K562 (cell line): ENCODE data around the gene SCRN1. TPM values are rescaled to one million over a fixed set of nuclear protein-coding genes. Genes with fewer than 3 reads are reported as not detected.

Experiments
- EP300 ChIP-seq: IDR thresholded peaks from 2 replicates; pipeline ENCODE4 v1.6.1; 2012; ENCODE audit warnings: low read length, improper control_type of control experiment
- LCOR ChIP-seq: sonication (generic); formaldehyde crosslinking; IDR thresholded peaks from 2 replicates; pipeline ENCODE4 v1.8.0; 2022; ENCODE audit warnings: mild to moderate bottlenecking, missing genetic modification reagents
- MEF2A ChIP-seq: IDR thresholded peaks from 2 replicates; pipeline ENCODE4 v1.6.1; 2011; ENCODE audit warnings: low read depth, mild to moderate bottlenecking, low read length, moderate library complexity; ENCODE audit not compliant: control insufficient read depth
- NR0B1 ChIP-seq: fragments of 450-650 bp; IDR thresholded peaks from one replicate; pipeline ENCODE4 v1.6.1; 2018; ENCODE audit warnings: mild to moderate bottlenecking, moderate library complexity; ENCODE audit not compliant: partially characterized antibody
- PCBP2 ChIP-seq: fragments of 200-400 bp; formaldehyde crosslinking; IDR thresholded peaks from 2 replicates; pipeline ENCODE4 v1.6.1; 2018; ENCODE audit warnings: low read length, low read depth, mild to moderate bottlenecking, moderate library complexity; ENCODE audit not compliant: poor library complexity, severe bottlenecking
- RHOXF2B ChIP-seq: fragments of 250-450 bp; sonication (Bioruptor Pico); conservative IDR thresholded peaks from 2 replicates; pipeline ENCODE4 v1.5.1; 2021
- ZBTB5 ChIP-seq: fragments of 450-650 bp; IDR thresholded peaks from 2 replicates; pipeline ENCODE4 v1.6.1; 2017; ENCODE audit warnings: antibody characterized with exemption
- ZKSCAN1 ChIP-seq: fragments of 150-350 bp; IDR thresholded peaks from 2 replicates; pipeline ENCODE4 v1.6.1; 2016; ENCODE audit warnings: low read depth, low read length
- ZNF124 ChIP-seq: sonication (generic); formaldehyde crosslinking; IDR thresholded peaks from 2 replicates; pipeline ENCODE4 v1.8.1; 2022; ENCODE audit warnings: missing genetic modification reagents
- polyA plus RNA-seq, 8 experiments: library from polyadenylated mRNA; depleted of rRNA in 4 of 8; stranded (reverse) in 5 of 8; unstranded in 3 of 8; fragments of >200 nt; fragmentation: Nextera tagmentation in 2 of 8; fragmentation: Illumina TruSeq in 1 of 8; extraction: Ambion mirVana in 2 of 8; extraction: Trizol in 1 of 8; gene quantifications; 2 replicates each; pipeline versions ENCODE4 v1.2.1 to v1.2.3, GENCODE V29; 2011 to 2014; ENCODE audit warnings: inconsistent platforms in 1 of 8, missing spikeins in 1 of 8
- total RNA-seq, 7 experiments: library from RNA; depleted of rRNA in 6 of 7; stranded (reverse); fragments of >200 nt in 6 of 7; fragmentation: Illumina TruSeq in 2 of 7; extraction: Trizol in 2 of 7; gene quantifications; 2 replicates each; pipeline versions ENCODE4 v1.2.1 to v1.2.3, GENCODE V29; 2011 to 2021; ENCODE audit warnings: low replicate concordance in 1 of 7
- TF ChIP-seq, protein P1 (sequence below): fragments of 250-450 bp; sonication (Bioruptor Pico); IDR thresholded peaks from 2 replicates; pipeline ENCODE4 v1.4.0; 2020; ENCODE audit warnings: mild to moderate bottlenecking, moderate library complexity
- TF ChIP-seq, protein P2 (sequence below): IDR thresholded peaks from 3 replicates; pipeline ENCODE4 v1.6.1; 2011; ENCODE audit warnings: borderline replicate concordance, mild to moderate bottlenecking; ENCODE audit not compliant: insufficient read length, insufficient read depth
- TF ChIP-seq, protein P3 (sequence below): fragments of 450-650 bp; IDR thresholded peaks from 2 replicates; pipeline ENCODE4 v1.6.1; 2016
- TF ChIP-seq, protein P4 (sequence below): sonication (generic); formaldehyde crosslinking; IDR thresholded peaks from 2 replicates; pipeline ENCODE4 v1.8.0; 2022; ENCODE audit warnings: missing genetic modification reagents, mild to moderate bottlenecking, borderline replicate concordance

The SCRN1 gene
- total and polyA plus RNA-seq, 9 of the 15 experiments (the other 6 are each of a cell fraction or from before 2014, with no cell fraction given): 0.13 to 1.4 (median 0.20) TPM

- 0 out of 2 replicates have a peak, but pooled peaks have one; percentile 58 for TF ChIP-seq ZBTB5
- TF ChIP-seq, protein P1, sequence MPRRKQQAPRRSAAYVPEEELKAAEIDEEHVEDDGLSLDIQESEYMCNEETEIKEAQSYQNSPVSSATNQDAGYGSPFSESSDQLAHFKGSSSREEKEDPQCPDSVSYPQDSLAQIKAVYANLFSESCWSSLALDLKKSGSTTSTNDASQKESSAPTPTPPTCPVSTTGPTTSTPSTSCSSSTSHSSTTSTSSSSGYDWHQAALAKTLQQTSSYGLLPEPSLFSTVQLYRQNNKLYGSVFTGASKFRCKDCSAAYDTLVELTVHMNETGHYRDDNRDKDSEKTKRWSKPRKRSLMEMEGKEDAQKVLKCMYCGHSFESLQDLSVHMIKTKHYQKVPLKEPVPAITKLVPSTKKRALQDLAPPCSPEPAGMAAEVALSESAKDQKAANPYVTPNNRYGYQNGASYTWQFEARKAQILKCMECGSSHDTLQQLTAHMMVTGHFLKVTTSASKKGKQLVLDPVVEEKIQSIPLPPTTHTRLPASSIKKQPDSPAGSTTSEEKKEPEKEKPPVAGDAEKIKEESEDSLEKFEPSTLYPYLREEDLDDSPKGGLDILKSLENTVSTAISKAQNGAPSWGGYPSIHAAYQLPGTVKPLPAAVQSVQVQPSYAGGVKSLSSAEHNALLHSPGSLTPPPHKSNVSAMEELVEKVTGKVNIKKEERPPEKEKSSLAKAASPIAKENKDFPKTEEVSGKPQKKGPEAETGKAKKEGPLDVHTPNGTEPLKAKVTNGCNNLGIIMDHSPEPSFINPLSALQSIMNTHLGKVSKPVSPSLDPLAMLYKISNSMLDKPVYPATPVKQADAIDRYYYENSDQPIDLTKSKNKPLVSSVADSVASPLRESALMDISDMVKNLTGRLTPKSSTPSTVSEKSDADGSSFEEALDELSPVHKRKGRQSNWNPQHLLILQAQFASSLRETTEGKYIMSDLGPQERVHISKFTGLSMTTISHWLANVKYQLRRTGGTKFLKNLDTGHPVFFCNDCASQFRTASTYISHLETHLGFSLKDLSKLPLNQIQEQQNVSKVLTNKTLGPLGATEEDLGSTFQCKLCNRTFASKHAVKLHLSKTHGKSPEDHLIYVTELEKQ (CRISPR knock-in tag): no peak
- TF ChIP-seq PCBP2: no peak
- no peak for TF ChIP-seq MEF2A
- TF ChIP-seq RHOXF2B: no peak
- TF ChIP-seq ZKSCAN1: no peak
- no peak for TF ChIP-seq LCOR (CRISPR knock-in tag)
- TF ChIP-seq, protein P2, sequence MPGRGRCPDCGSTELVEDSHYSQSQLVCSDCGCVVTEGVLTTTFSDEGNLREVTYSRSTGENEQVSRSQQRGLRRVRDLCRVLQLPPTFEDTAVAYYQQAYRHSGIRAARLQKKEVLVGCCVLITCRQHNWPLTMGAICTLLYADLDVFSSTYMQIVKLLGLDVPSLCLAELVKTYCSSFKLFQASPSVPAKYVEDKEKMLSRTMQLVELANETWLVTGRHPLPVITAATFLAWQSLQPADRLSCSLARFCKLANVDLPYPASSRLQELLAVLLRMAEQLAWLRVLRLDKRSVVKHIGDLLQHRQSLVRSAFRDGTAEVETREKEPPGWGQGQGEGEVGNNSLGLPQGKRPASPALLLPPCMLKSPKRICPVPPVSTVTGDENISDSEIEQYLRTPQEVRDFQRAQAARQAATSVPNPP: no peak
- TF ChIP-seq, protein P3, sequence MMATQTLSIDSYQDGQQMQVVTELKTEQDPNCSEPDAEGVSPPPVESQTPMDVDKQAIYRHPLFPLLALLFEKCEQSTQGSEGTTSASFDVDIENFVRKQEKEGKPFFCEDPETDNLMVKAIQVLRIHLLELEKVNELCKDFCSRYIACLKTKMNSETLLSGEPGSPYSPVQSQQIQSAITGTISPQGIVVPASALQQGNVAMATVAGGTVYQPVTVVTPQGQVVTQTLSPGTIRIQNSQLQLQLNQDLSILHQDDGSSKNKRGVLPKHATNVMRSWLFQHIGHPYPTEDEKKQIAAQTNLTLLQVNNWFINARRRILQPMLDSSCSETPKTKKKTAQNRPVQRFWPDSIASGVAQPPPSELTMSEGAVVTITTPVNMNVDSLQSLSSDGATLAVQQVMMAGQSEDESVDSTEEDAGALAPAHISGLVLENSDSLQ: 0 out of 2 replicates have a peak, but pooled peaks have one; percentile 5
- TF ChIP-seq, protein P4, sequence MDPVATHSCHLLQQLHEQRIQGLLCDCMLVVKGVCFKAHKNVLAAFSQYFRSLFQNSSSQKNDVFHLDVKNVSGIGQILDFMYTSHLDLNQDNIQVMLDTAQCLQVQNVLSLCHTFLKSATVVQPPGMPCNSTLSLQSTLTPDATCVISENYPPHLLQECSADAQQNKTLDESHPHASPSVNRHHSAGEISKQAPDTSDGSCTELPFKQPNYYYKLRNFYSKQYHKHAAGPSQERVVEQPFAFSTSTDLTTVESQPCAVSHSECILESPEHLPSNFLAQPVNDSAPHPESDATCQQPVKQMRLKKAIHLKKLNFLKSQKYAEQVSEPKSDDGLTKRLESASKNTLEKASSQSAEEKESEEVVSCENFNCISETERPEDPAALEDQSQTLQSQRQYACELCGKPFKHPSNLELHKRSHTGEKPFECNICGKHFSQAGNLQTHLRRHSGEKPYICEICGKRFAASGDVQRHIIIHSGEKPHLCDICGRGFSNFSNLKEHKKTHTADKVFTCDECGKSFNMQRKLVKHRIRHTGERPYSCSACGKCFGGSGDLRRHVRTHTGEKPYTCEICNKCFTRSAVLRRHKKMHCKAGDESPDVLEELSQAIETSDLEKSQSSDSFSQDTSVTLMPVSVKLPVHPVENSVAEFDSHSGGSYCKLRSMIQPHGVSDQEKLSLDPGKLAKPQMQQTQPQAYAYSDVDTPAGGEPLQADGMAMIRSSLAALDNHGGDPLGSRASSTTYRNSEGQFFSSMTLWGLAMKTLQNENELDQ (CRISPR knock-in tag): 0 out of 2 replicates have a peak, but pooled peaks have one; percentile 1
- no peak for TF ChIP-seq EP300
- no peak for TF ChIP-seq NR0B1
- TF ChIP-seq ZNF124 (CRISPR knock-in tag): no peak
Observed at GRCh38 chr7:30028749-30029635, 39.4 kb upstream of the SCRN1 start (continued).
